Activated naive CD4-positive, alpha-beta T cell treated with anti-CD3 and anti-CD28 coated beads, Interleukin-2, amount 50 U/mL, for 16 hours (primary cell): ENCODE data around the gene THBS3.

ENCODE experiments used
- DNase-seq: peaks from one replicate; pipeline ENCODE4 v3.0.0-alpha.2; 2020

THBS3 gene

DNA sequence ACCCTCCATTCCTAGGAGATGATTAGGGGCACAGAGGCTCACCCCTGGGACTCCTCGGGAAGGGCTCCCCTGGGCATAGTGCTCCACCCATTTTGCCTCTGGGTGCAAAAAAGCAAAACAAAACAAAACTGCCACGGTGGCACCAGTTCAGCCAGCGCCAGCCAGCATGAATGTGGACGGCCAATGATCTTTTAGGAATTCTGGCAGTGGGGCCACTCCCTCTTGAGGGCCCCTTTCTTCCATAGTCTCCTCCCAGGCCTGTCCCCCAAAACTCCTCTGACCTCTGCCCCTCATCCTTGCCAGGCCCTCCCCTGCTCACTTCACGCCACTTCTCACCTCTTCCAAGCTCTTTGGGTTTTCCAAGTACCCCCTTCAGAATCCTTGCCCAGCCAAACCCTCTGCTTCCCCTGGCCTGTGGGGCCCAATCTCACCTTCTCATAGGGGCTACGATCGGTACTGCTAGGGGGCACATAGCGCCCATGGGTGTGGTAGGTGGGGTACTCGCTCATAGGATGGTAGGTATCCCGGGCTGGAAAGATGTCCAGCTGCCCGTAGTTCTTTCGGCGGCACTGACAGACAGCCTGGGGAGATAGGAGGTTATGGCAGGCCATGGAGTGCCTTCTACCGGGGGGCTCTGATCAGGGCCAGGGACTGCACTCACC is 20.8 kb downstream of the THBS3 start:
- DNase-seq: no peak

GRCh38 chr1:155186067-155186793 is 21.5 kb downstream of the THBS3 start:
- no peak for DNase-seq

DNA sequence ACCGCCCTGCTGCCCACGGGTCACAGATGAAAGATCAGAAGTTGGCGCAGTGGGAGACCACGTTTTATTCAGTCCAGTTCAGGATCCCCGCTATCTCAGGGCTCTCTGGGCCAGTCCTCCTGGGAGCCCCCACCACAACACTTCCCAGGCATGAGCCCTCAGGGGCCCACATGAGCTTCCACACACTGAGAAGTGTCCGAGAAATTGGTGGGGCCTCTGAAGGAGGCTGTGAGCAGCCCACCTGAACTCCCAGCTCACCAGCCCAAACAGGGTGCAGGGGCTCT is 22.0 kb downstream of the THBS3 start:
- no peak for DNase-seq

DNA sequence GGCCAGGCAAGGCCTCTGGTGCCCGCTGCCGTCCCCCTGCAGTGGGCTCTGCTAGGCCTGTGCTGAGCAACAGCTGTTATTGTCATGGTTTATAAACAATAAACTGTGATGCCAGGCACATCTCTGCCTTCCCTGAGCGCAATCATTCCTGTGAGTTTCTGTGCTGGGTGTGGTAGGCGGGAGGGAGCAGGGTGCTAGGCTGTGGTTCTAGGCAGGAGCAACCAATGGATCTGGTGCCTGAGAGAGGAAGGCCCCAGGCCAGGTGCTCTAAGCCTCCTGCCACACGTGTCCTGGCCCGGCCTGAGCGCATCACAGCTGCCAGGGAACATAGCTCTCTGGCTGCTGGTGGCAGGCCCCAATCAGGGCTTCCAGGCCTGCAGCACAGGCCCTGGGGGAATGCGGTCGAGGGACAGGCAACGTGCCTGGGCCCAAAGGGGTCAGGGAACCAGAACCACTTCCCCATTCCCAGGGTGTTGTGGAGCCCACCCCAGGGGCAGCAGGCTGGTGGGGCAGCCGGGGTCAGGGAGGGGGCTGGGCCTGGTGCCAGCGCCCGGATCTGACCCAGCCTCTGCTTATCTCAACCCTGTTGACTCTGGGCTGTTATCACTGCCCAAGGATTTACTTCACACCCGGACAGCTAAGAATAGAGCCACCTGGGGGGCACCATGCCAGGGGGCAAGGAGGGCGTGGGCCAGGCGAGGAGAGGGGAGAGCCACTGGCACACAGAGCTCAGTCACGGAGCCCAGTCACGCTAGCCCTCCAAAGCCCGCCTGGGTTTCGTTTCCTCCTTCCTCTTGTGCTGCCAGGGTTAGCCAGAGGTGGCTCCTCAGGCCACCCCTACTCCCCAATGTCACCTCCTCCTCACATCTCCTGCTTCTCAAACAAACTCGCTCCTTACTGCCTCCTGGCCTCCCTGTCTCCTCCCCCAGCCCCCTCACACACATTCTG is 22.6 kb downstream of the THBS3 start:
- no peak for DNase-seq

DNA sequence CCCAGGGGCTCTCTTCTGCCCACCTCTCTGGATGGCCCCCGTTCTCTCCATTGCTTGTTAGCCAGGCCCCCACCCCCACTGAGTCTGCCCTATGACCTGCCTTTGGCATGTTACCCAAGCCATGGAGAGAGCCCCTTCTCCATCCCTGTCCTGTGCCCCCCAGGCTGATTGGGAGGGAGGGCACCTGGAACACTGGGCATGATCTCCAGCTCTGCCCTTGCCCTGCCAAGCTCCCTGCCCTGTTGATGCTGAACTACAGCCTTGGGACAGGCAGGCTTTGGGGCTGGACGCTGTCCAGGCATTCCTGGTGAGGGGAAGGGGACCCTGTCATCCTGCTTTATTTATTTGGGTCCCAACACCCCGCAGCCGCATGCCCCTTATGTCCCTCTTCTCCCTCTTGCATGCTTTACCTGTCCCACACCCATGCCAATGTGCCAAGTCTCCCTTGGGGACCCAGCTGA is 23.3 kb downstream of the THBS3 start:
- no peak for DNase-seq

DNA sequence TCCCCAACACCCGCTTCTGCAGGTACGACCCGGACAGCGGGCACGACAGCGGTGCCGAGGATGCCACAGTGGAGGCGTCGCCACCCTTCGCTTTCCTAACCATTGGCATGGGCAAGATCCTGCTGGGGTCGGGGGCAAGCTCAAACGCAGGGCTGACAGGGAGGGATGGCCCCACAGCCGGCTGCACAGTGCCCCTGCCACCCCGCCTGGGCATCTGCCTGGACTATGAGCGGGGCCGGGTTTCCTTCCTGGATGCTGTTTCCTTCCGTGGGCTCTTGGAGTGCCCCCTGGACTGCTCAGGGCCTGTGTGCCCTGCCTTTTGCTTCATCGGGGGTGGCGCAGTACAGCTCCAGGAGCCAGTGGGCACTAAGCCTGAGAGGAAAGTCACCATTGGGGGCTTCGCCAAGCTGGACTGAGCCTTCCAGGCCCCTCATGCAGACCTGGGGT is 23.9 kb downstream of the THBS3 start:
- no peak for DNase-seq

- DNase-seq: no peak
Measured at GRCh38 chr1:155182052-155182550, 25.6 kb downstream of the THBS3 start.

- DNase-seq: no peak
Measured at GRCh38 chr1:155181371-155182051, 26.2 kb downstream of the THBS3 start.

- no peak for DNase-seq
Measured at GRCh38 chr1:155179112-155180031, 28.3 kb downstream of the THBS3 start.

DNA sequence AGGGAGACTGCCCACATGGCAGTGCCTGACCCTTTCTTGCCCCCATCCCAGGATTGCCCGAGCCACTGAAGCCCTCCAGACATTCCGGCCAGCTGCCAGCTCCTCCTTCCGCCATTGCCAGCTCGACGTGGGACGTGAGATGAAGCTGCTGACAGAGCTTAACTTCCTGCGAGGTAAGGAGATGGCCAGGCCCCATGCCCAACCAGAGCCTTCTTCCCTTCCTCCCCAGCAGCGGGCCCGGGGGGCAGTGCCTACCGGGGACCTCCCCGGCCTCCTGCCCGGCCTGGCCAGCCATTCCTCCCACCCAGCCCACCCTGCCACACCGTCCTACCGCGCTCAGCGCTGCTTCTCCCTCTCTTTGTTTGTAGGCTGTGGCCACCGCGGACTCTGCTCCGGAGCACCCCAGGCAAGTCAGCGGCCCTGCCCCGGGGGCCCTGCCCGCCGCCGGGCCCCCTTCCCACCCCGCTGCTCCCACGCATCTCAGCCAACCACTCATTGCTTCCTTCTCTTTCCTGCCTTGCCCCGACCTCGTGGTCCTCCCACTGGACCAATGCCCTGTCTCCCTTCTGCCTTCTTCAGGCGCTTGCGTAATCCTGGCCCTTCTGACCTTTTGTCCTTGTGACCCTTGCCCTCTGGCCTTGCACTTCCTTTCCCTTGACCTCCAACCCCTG is 29.1 kb downstream of the THBS3 start:
- no peak for DNase-seq

GRCh38 chr1:155177918-155178281 is 29.8 kb downstream of the THBS3 start:
- DNase-seq: no peak

DNA sequence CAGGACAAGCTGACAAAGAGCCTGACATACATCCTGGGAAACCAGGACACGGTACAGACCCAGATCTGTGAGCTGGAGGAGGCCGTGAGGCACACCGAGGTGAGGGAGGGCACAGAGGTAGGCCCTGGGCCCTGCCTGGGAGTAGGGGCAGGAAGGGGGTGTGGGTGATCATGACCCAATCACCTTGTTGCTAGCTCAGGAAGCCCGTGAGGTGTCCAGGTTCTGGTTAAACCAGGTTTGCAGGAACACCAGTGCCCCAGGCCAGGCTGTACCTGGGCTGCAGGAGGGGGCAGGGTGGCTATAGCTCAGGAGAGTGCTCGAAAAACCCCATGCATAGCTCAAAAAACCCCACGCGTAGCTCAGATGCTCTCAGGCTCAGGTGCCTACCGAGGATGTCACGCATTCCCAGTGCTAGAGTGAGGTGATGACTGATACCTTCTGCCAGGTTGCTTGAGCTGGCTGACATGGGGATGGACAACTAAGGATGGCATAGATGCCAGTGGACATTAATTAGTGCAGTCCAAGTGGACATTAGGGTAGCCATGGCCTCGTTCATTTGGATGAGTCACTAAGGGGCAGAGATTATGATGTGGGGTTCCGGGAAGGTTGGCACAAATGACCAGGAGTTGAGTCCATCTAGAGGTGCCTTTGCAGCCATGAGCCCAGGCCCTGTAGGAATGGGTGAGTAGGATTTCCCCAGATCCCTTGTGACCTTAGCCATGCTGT is 30.3 kb downstream of the THBS3 start:
- no peak for DNase-seq

- peak; percentile 84 for DNase-seq
Measured at GRCh38 chr1:155176544-155177071, 31.1 kb downstream of the THBS3 start.

GRCh38 chr1:155175927-155176371 is 31.7 kb downstream of the THBS3 start:
- DNase-seq: no peak

DNA sequence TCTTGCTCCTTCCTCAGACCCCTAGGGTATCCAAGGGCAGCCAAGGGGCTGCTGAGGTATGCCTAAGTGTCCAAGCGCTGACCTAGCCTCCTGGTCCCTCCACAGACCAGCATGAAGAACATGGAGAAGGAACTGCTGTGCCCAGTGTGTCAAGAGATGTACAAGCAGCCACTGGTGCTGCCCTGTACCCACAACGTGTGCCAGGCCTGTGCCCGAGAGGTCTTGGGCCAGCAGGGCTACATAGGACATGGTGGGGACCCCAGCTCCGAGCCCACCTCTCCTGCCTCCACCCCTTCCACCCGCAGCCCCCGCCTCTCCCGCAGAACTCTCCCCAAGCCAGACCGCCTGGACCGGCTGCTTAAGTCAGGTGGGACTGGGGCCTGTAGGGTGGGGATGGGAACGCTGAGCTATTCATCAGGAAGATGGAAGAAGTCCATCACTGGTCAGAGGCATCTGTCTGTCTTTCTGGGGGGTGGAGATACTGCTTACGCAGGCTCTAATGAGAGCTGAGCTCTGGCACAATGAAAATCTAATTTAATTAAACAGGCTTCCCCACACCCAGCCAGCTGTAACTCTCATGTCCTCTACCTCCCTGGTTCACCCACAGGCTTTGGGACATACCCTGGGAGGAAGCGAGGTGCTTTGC is 32.3 kb downstream of the THBS3 start:
- DNase-seq: no peak

- DNase-seq: peak; percentile 53
Measured at GRCh38 chr1:155174324-155175280, 33.1 kb downstream of the THBS3 start.

DNA sequence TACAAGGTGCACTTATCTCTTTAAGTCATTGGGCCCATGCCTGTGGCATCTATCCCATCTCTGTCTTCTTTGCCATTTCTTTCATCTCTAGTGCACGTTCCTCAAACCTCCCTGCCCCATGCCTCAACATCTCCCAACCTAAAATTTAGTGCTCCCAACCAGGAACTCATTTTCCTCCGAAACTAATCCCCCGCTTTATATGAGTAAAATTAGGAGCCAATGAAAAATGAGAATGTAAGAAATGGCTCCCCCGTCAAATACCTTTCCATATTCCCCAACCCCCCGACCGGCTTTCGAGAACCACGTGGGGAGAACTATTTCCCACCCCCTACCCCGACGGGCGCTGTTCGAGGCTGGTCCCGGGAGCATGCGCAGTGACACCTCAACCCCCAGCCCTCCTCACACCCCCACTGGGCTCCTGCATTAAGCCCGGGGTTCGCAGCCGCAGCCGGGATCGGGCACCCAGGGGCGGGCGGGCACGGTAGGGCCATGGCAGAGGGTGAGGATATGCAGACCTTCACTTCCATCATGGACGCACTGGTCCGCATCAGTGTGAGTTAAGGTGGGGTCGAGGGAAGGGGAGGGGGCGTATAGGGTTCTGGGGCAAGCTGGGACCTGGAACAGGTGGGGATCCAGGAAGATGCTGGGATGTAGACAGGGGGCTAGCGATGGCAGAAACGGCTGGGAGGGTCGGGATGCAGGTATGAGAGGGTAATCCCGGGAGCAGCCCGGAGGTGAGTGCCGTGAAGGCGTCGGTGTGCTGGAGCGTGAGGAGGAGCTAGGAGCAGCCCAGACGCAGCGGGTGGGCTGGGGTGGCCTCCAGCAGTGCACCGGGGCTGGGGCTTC is 34.0 kb downstream of the THBS3 start, which contains the start of gene TRIM46:
Gene TRIM46 (plus strand): TSS at position 372 of the 846 bp plus-strand sequence. CDS start 118 bp downstream, at position 490.
- DNase-seq: peak; percentile 76
